ENCODE measurements around the gene TMEM178A.

- TF ChIP-seq CTCF (IDR thresholded peaks at IDR 0.05; ENCODE audit: borderline replicate concordance, extremely low read depth, low read length, poor library complexity, severe bottlenecking) (no peak), EZH2 (IDR thresholded peaks at IDR 0.05; ENCODE audit: borderline replicate concordance, low read depth, low read length, severe bottlenecking) (no peak)
These were observed 1.6 kb downstream of the TMEM178A start for GRCh38 chr2:39667104-39667885.
